SK-N-SH treated with all-trans-retinoic acid at 6 μM for 48 hours (cell line): ENCODE results near the gene COMMD9.

Experiments used
- BACH2 ChIP-seq: fragments of 250-450 bp; sonication (Bioruptor Pico); IDR thresholded peaks from 2 replicates; pipeline ENCODE4 v1.9.0; 2021; ENCODE audit warnings: mild to moderate bottlenecking, borderline replicate concordance
- PPARA ChIP-seq: fragments of 250-450 bp; sonication (Bioruptor Pico); IDR thresholded peaks from 2 replicates; pipeline ENCODE4 v1.5.0; 2020; ENCODE audit warnings: mild to moderate bottlenecking, borderline replicate concordance
- ZFP3 ChIP-seq: fragments of 250-450 bp; sonication (Bioruptor Pico); IDR thresholded peaks from 2 replicates; pipeline ENCODE4 v1.5.0; 2020; ENCODE audit warnings: mild to moderate bottlenecking, moderate library complexity

DNA sequence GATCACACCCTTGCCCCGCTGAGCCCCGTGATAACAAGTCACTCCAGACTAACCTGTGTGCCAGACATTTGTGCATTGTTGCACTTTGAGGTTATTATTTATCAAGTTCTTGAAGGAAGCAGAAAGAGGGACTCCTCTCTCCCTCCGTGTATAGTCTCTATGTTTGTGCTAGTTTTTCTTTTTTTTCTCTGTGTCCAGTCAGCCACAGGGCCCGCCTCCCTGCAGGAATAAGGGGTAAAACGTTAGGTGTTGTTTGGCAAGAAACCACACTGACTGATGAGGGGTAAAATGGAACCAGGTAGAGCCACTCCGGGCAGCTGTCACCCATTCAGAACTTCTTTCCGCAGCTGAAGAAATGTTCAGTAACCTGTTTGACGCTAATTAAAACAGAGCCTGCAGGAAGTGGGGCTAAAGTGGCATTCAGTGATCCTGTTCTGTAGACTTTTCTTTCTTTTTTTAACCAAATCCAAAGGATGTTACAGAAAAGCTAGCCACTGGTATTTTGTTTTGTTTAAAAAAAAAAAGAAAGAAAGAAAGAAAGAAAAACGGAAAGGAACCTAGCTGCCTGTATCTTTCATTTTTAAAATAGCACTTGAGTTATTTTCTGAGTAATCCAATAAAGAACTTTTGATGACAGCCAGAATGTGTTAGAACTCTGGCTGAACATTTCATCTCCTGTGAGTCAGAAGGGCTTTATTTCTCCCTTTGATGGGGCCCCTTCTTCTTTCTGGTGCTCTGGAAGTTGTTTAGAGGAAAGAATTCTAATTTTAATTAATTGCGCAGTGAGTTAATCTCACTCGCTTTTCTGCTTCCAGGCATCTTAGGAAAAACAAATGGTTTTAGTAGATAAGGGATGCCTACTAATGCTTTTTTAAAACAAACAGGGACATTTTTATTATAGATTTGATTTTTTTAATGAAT is 58.2 kb downstream of the COMMD9 start:
- TF ChIP-seq BACH2 (no peak), ZFP3 (CRISPR knock-in tag) (no peak), PPARA (CRISPR knock-in tag) (no peak)
